Peyer's patch (tissue), 4 donors: ENCODE measurements around the gene PDGFD. TPM values are rescaled to one million over a fixed set of nuclear protein-coding genes. Genes with fewer than 3 reads are reported as not detected.

Experiments used
- DNase-seq, 3 donors: peaks; one replicate each; pipeline ENCODE4 v3.0.0-alpha.2; 2017 to 2019
- H3K27ac ChIP-seq, 4 donors: fragments of 200-600 bp; sonication (generic); one replicate each; pipeline ENCODE4 v1.5.1; 2016 to 2019
- H3K27me3 ChIP-seq, 2 donors: fragments of 200-600 bp; sonication (generic); one replicate each; pipeline ENCODE4 v1.5.1; 2019
- H3K36me3 ChIP-seq, 3 donors: fragments of 200-600 bp; sonication (generic); one replicate each; pipeline ENCODE4 v1.5.1; 2016 to 2019
- H3K4me1 ChIP-seq, 4 donors: fragments of 200-600 bp; sonication (generic); one replicate each; pipeline ENCODE4 v1.5.1; 2016 to 2019
- H3K4me3 ChIP-seq, 4 donors: fragments of 200-600 bp; sonication (generic); 1 replicate in 3 of 4; 2 replicates in 1 of 4; pipeline ENCODE4 v1.5.1; 2016 to 2019; ENCODE audit warnings: mild to moderate bottlenecking in 1 of 4
- H3K9me3 ChIP-seq, 4 donors: fragments of 200-600 bp; sonication (generic); one replicate each; pipeline ENCODE4 v1.5.1; 2016 to 2019; ENCODE audit warnings: mild to moderate bottlenecking in 1 of 4
- CTCF ChIP-seq, 6 experiments: fragments of 450-650 bp in 4 of 6; fragments of 200-600 bp in 2 of 6; sonication (generic) in 1 of 6; IDR thresholded peaks; one replicate each; pipeline ENCODE4 v1.5.1; 2017 to 2019; ENCODE audit warnings: antibody characterized with exemption in 6 of 6, mild to moderate bottlenecking in 3 of 6, moderate library complexity in 1 of 6
- POLR2A ChIP-seq, 2 donors: fragments of 450-650 bp; IDR thresholded peaks; one replicate each; pipeline ENCODE4 v1.5.1; 2017; ENCODE audit warnings: antibody characterized with exemption in 2 of 2, mild to moderate bottlenecking in 2 of 2, moderate library complexity in 2 of 2
- total RNA-seq, 4 donors: library from RNA; depleted of rRNA; stranded (reverse); fragments of >200 nt; gene quantifications; one replicate each; pipeline ENCODE4 v1.1.0, GENCODE V29; 2016

PDGFD gene
- total RNA-seq, 4 donors from 2014 or later: 0.83 to 1.9 (median 1.7) TPM

DNA sequence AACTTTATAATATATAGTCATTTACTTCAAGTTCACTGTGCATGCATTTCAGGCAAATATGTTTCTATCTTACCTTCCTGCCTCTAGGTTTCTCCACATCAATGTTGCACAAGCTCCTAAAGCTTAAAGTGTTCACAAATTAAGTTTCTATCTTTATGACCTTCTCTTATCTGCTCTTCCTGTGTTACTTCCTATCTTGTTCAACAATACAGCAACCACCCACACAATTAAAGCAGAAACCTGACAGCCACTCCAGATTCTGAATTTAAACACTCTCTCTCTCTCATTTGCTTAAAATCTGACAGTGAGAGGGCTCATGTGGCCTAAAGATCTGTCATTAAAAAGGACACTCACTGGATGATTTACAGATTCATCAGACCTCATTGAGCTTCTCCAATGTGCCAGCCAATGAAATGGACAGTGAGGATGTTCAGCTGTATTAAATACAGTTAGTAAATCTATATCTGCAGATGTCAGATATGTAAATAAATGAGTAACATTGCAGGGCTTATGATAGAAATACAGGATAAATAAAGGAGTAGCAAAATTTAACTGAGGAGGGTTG, 10.9 kb downstream of the PDGFD start:
- Histone ChIP-seq H3K27ac (no peak overlapping the region), H3K27me3 (no peaks in the 10 kb centered on the region), H3K4me3 (no peak overlapping the region), H3K9me3 (no peaks in the 10 kb centered on the region), H3K4me1 (no peaks in the 10 kb centered on the region), H3K36me3 (no peaks in the 10 kb centered on the region)
- no peak for TF ChIP-seq POLR2A (IDR thresholded peaks at IDR 0.05)
- DNase-seq: no peak

DNA sequence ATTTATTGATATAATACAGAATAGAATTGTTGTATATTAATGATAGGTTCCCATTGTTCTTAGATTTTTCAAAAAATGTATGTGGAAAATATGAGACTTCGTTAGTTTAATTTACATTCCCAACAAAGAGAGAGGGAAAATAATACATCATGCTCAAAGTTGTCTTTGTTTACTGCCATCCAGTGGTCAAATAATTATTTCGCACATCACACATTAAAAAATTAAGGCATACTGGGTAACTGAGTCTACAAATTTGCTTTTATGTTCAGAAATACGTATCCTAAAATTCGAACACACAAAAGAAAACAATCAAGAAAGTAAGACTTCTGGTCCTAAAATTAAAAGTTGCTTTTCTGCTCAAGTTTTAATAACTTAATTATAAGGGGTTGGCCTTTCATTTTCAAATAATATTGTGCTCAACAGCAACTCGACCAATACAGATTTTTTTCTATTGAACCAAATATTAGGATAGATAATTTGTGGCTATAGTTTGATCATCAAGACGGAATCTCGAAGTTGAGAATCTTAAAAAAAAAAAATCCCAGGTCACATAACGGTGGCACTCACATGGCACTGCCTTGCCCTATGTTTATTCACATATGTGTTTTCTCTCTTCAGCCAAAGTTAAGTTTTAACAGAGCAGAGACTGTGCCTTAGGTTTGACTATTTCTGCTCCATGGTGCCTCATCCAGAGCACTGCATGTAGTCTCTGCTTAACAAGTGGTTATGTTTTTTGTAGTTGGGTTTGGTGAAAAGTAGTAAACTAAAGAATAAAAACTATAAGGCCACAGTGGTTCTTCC, 12.3 kb downstream of the PDGFD start:
- no peaks in the 10 kb centered on the region for H3K36me3 ChIP-seq
- H3K27ac ChIP-seq: no peak overlapping the region
- no peaks in the 10 kb centered on the region for H3K9me3 ChIP-seq
- no peak for DNase-seq
- no peak overlapping the region for H3K4me3 ChIP-seq
- no peaks in the 10 kb centered on the region for H3K27me3 ChIP-seq
- TF ChIP-seq CTCF (IDR thresholded peaks at IDR 0.05) (peak in 4 of 6 experiments; percentile 26 to 41 (median 36)), POLR2A (IDR thresholded peaks at IDR 0.05) (no peak)
- H3K4me1 ChIP-seq: no peaks in the 10 kb centered on the region

- Histone ChIP-seq H3K27me3 (no peaks in the 10 kb centered on the region), H3K4me1 (no peaks in the 10 kb centered on the region), H3K36me3 (no peaks in the 10 kb centered on the region), H3K27ac (no peak overlapping the region), H3K4me3 (no peak overlapping the region), H3K9me3 (no peaks in the 10 kb centered on the region)
- TF ChIP-seq POLR2A (IDR thresholded peaks at IDR 0.05) (no peak), CTCF (IDR thresholded peaks at IDR 0.05) (no peak)
- no peak for DNase-seq
Measured at GRCh38 chr11:104148706-104149105, 15.2 kb downstream of the PDGFD start.

DNA sequence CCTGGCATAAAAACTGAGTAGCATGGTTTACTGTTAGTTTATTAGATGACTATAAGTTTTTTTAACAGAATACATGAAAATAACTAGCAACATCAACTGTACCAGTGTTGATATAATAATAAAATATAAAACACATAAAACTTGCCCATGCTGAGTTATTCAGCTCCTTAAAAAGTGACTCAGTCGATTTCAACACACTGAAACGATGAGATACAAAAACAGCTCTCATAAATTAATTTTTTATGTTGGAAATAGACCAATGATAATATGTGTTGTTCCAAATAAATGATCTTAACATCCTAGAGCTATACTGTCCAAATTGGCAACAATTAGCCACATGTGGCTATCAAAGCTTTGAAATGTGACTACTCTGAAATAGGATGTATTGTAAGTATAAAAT, 15.9 kb downstream of the PDGFD start:
- no peak overlapping the region for H3K4me3 ChIP-seq
- H3K27me3 ChIP-seq: no peaks in the 10 kb centered on the region
- no peaks in the 10 kb centered on the region for H3K36me3 ChIP-seq
- H3K27ac ChIP-seq: no peak overlapping the region
- no peak for DNase-seq
- no peaks in the 10 kb centered on the region for H3K9me3 ChIP-seq
- H3K4me1 ChIP-seq: no peaks in the 10 kb centered on the region
- no peak for TF ChIP-seq CTCF (IDR thresholded peaks at IDR 0.05)
- TF ChIP-seq POLR2A (IDR thresholded peaks at IDR 0.05): no peak

GRCh38 chr11:104146943-104147342, 17.0 kb downstream of the PDGFD start:
- no peaks in the 10 kb centered on the region for H3K9me3 ChIP-seq
- no peaks in the 10 kb centered on the region for H3K4me1 ChIP-seq
- no peaks in the 10 kb centered on the region for H3K27me3 ChIP-seq
- TF ChIP-seq CTCF (IDR thresholded peaks at IDR 0.05): no peak
- TF ChIP-seq POLR2A (IDR thresholded peaks at IDR 0.05): no peak
- H3K27ac ChIP-seq: no peak overlapping the region
- DNase-seq: no peak
- no peaks in the 10 kb centered on the region for H3K36me3 ChIP-seq
- no peak overlapping the region for H3K4me3 ChIP-seq

DNA sequence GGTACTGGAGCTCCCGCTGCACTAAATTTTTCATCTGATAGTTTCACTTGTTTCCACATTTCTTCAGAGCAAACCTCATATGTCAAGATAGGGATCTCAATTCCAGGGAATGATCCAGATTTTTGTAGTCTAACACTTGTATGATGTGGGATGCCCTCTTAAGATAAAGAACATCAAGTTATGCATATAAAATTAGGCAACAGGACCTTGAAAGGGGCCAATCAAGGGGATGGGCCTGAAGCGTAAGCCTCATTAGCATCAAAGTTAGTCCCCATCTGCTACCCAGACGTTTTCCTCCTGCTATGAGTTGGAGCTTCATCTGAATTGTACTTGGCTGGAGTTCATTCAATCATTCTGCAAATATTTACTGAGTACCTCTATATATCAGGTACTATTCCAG, 17.5 kb downstream of the PDGFD start:
- Histone ChIP-seq H3K27ac (no peak overlapping the region), H3K9me3 (no peaks in the 10 kb centered on the region), H3K27me3 (no peaks in the 10 kb centered on the region), H3K36me3 (no peaks in the 10 kb centered on the region), H3K4me3 (no peak overlapping the region), H3K4me1 (no peaks in the 10 kb centered on the region)
- TF ChIP-seq POLR2A (IDR thresholded peaks at IDR 0.05) (no peak), CTCF (IDR thresholded peaks at IDR 0.05) (no peak)
- no peak for DNase-seq
